Keratinocyte (primary cell): ENCODE measurements around the gene ROR2. TPM values are rescaled to one million over a fixed set of nuclear protein-coding genes. Genes with fewer than 3 reads are reported as not detected.

Experiments used
- DNase-seq: peaks from one replicate; pipeline ENCODE4 v3.0.0-alpha.2; 2011; ENCODE audit warnings: low read depth, missing footprints, low spot score
- FAIRE-seq: peaks from 2 replicates; lab custom pipeline; 2011; peaks lifted over from hg19 to GRCh38; lab: Jason Lieb, UNC
- H2AFZ ChIP-seq: 2 replicates; pipeline ENCODE4 v1.6.0; 2012; ENCODE audit warnings: low read length, control low read depth, inconsistent platforms; ENCODE audit not compliant: control insufficient read depth
- H3K27ac ChIP-seq: 2 replicates; pipeline ENCODE4 v1.5.1; 2011; ENCODE audit warnings: low read length; ENCODE audit not compliant: control insufficient read depth, insufficient read depth
- H3K27me3 ChIP-seq: 3 replicates; pipeline ENCODE4 v1.6.0; 2011; ENCODE audit warnings: low read length; ENCODE audit not compliant: control insufficient read depth, insufficient read depth; ENCODE audit errors: extremely low read depth
- H3K36me3 ChIP-seq, 2 experiments: 2 replicates in 1 of 2; 3 replicates in 1 of 2; pipeline ENCODE4 v1.5.1; 2011; ENCODE audit warnings: low read length in 2 of 2, mild to moderate bottlenecking in 1 of 2; ENCODE audit not compliant: control insufficient read depth in 2 of 2, insufficient read depth in 2 of 2; ENCODE audit errors: extremely low read depth in 1 of 2
- H3K4me1 ChIP-seq: 3 replicates; pipeline ENCODE4 v1.5.1; 2011; ENCODE audit warnings: low read length; ENCODE audit not compliant: control insufficient read depth, insufficient read depth; ENCODE audit errors: extremely low read depth
- H3K4me2 ChIP-seq: 3 replicates; pipeline ENCODE4 v1.6.0; 2011; ENCODE audit warnings: low read depth, low read length; ENCODE audit not compliant: control insufficient read depth, insufficient read depth; ENCODE audit errors: extremely low read depth
- H3K4me3 ChIP-seq, 3 experiments: fragments of 200-600 bp in 1 of 3; sonication (generic) in 1 of 3; 2 replicates in 2 of 3; 3 replicates in 1 of 3; pipeline ENCODE4 v1.5.1; 2011 to 2016; ENCODE audit warnings: low read length in 3 of 3, mild to moderate bottlenecking in 3 of 3, control low read depth in 2 of 3, inconsistent platforms in 1 of 3, low read depth in 1 of 3, mixed read lengths in 1 of 3, mixed run types in 1 of 3, moderate library complexity in 1 of 3; ENCODE audit not compliant: control insufficient read depth in 2 of 3, insufficient read depth in 2 of 3; ENCODE audit errors: extremely low read depth in 1 of 3
- H3K79me2 ChIP-seq: 2 replicates; pipeline ENCODE4 v1.6.0; 2012; ENCODE audit warnings: low read length; ENCODE audit not compliant: control insufficient read depth, insufficient read depth
- H3K9ac ChIP-seq: 3 replicates; pipeline ENCODE4 v1.6.0; 2011; ENCODE audit warnings: low read length; ENCODE audit not compliant: control insufficient read depth, insufficient read depth; ENCODE audit errors: extremely low read depth
- H3K9me1 ChIP-seq: 3 replicates; pipeline ENCODE4 v1.6.0; 2011; ENCODE audit warnings: low read length; ENCODE audit not compliant: control insufficient read depth, insufficient read depth; ENCODE audit errors: extremely low read depth
- H3K9me3 ChIP-seq: 2 replicates; pipeline ENCODE4 v1.5.1; 2012; ENCODE audit warnings: low read depth, low read length; ENCODE audit not compliant: control insufficient read depth
- H4K20me1 ChIP-seq: 3 replicates; pipeline ENCODE4 v1.6.0; 2011; ENCODE audit warnings: low read length; ENCODE audit not compliant: control insufficient read depth, insufficient read depth; ENCODE audit errors: extremely low read depth
- CTCF ChIP-seq, 3 experiments: IDR thresholded peaks in 1 of 3; conservative IDR thresholded peaks in 1 of 3; optimal IDR thresholded peaks in 1 of 3; 2 replicates in 2 of 3; 3 replicates in 1 of 3; pipeline versions ENCODE3 to v1.5.1; 2011; ENCODE audit warnings: low read length in 3 of 3, mild to moderate bottlenecking in 3 of 3, moderate library complexity in 2 of 3, control low read depth in 1 of 3, inconsistent platforms in 1 of 3; ENCODE audit not compliant: insufficient read depth in 2 of 3; ENCODE audit errors: extremely low read depth in 1 of 3
- EZH2 ChIP-seq: IDR thresholded peaks from one replicate; pipeline ENCODE4 v1.6.1; 2012; ENCODE audit warnings: inconsistent platforms, mild to moderate bottlenecking, low read length, moderate library complexity
- dilution Hi-C: fragments of 300-500 bp; cut with MboI; formaldehyde crosslinking; loops from one replicate; pipeline ENCODE4 v1.7.0; 2020; ENCODE audit warnings: low sequenced_read_pairs; ENCODE audit not compliant: extremely low pct_ligation_motif_present
- polyA plus RNA-seq, 5 experiments: library from polyadenylated mRNA; depleted of rRNA in 3 of 5; stranded (reverse) in 3 of 5; stranded (forward) in 1 of 5; unstranded in 1 of 5; fragments of >200 nt; gene quantifications; 1 replicate in 1 of 5; 2 replicates in 3 of 5; 3 replicates in 1 of 5; pipeline versions ENCODE4 v1.2.1 to v1.2.3, GENCODE V29; 2011 to 2012; ENCODE audit warnings: missing spikeins in 2 of 5, low read depth in 1 of 5, low replicate concordance in 1 of 5

Gene ROR2
- polyA plus RNA-seq, 1 donor (not counting 4 experiments of a cell fraction or from before 2014, with no cell fraction given) = 0.22 TPM

DNA sequence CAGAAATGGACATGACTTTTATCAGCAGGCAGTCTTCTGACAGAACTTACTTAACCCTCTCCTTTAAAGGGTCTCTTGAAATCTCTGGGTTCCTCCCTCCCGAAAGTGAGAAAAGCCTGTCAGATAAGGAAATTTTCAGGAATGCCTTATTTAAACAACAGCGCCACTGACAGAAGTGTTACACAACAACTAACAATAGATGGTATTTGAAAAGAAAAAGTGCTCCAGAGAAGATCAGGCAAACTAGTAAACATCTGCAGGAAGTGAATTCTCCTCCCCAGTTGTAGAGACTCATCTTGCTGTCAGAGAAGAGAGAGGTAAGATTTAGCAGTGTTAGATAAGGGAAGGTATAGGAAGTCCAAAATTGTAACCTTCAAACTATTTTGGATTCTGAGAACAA, 419.2 kb downstream of the ROR2 start:
- FAIRE-seq = no peak
- DNase-seq = no peak
- Histone ChIP-seq H3K36me3 (no peaks in the 10 kb centered on the region), H3K27me3 (no peaks in the 10 kb centered on the region), H3K4me3 (no peak overlapping the region), H4K20me1 (no peaks in the 10 kb centered on the region), H3K9me3 (no peaks in the 10 kb centered on the region), H3K79me2 (no peaks in the 10 kb centered on the region), H3K4me2 (no peak overlapping the region), H3K4me1 (peaks cover 4% of the 10 kb centered on the region), H2AFZ (no peak overlapping the region), H3K27ac (no peak overlapping the region), H3K9me1 (no peaks in the 10 kb centered on the region), H3K9ac (no peak overlapping the region)
- dilution Hi-C loops = no loop called here
- TF ChIP-seq EZH2 (no peak), CTCF (optimal IDR thresholded peaks at IDR 0.05 in 1 of 3, IDR thresholded peaks at IDR 0.05 in 1 of 3, conservative IDR thresholded peaks at IDR 0.05 in 1 of 3; ENCODE audit: extremely low read depth in 1 of 3, insufficient read depth in 2 of 3, low read length in 3 of 3) (no peak)

DNA sequence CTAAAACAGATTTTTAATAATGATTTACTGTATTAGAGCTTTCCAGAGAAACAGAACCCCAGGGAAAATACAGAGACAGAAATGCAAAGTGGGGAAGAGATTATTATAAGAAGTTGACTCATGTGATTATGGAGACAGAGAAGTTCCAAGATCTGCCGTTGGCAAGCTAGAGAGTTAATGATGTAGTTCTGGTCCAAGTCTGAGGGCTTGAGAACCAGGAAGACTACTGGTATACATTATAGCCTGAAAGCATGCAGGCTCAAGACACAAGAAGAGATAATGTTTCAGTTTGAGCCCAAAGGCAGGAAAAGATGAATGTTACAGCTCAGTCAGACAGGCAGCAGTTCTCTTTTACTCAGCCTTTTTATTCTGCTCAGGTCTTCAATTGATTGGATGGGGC, 427.5 kb downstream of the ROR2 start:
- no peak overlapping the region for H3K27ac ChIP-seq
- H3K4me3 ChIP-seq = no peak overlapping the region
- H3K9me3 ChIP-seq = no peaks in the 10 kb centered on the region
- H3K9me1 ChIP-seq = no peaks in the 10 kb centered on the region
- no peaks in the 10 kb centered on the region for H3K4me1 ChIP-seq
- peaks cover 16% of the 10 kb centered on the region for H3K27me3 ChIP-seq
- no peaks in the 10 kb centered on the region for H3K79me2 ChIP-seq
- H3K9ac ChIP-seq = no peak overlapping the region
- no peak overlapping the region for H2AFZ ChIP-seq
- no peak overlapping the region for H3K4me2 ChIP-seq
- H3K36me3 ChIP-seq = no peaks in the 10 kb centered on the region
- DNase-seq = no peak
- TF ChIP-seq CTCF (optimal IDR thresholded peaks at IDR 0.05 in 1 of 3, IDR thresholded peaks at IDR 0.05 in 1 of 3, conservative IDR thresholded peaks at IDR 0.05 in 1 of 3; ENCODE audit: extremely low read depth in 1 of 3, insufficient read depth in 2 of 3, low read length in 3 of 3) = no peak
- TF ChIP-seq EZH2 = no peak
- FAIRE-seq = no peak
- no peaks in the 10 kb centered on the region for H4K20me1 ChIP-seq
- dilution Hi-C loops = no loop called here
